ENCODE results near the gene PRDM5.

PRDM5 gene

GRCh38 chr4:120714417-120715010, 208.0 kb downstream of the PRDM5 start:
- H3K27ac ChIP-seq, result no peak overlapping the region
- TF ChIP-seq, protein P1, sequence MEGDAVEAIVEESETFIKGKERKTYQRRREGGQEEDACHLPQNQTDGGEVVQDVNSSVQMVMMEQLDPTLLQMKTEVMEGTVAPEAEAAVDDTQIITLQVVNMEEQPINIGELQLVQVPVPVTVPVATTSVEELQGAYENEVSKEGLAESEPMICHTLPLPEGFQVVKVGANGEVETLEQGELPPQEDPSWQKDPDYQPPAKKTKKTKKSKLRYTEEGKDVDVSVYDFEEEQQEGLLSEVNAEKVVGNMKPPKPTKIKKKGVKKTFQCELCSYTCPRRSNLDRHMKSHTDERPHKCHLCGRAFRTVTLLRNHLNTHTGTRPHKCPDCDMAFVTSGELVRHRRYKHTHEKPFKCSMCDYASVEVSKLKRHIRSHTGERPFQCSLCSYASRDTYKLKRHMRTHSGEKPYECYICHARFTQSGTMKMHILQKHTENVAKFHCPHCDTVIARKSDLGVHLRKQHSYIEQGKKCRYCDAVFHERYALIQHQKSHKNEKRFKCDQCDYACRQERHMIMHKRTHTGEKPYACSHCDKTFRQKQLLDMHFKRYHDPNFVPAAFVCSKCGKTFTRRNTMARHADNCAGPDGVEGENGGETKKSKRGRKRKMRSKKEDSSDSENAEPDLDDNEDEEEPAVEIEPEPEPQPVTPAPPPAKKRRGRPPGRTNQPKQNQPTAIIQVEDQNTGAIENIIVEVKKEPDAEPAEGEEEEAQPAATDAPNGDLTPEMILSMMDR (conservative IDR thresholded peaks at IDR 0.05), result no peak

- TF ChIP-seq, protein P1 (conservative IDR thresholded peaks at IDR 0.05), result no peak
- H3K27ac ChIP-seq, result no peak overlapping the region
Measured at GRCh38 chr4:120709991-120710390, 212.5 kb downstream of the PRDM5 start.

DNA sequence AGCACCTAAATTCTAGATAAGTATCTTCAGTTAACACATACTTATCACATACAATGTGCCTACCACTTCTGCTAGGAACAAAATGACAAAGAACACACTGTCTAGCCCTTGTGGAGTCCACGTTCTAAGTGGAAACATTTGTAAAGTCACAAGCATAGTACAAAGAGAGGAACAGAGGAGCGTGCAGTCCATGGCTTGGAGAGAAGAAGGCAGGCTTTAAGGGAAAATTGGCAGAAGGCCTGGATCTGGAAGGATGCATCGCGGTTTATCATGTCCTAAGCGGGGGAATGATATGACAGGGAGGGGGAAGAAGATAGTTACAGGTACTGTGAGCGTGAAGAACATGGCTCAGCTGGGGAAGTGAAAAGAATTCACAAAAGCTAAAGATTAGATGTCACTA, 218.0 kb downstream of the PRDM5 start:
- no peak overlapping the region for H3K27ac ChIP-seq
- TF ChIP-seq, protein P1 (conservative IDR thresholded peaks at IDR 0.05), result no peak

GRCh38 chr4:120703908-120704307, 218.6 kb downstream of the PRDM5 start:
- TF ChIP-seq, protein P1 (conservative IDR thresholded peaks at IDR 0.05), result no peak

GRCh38 chr4:120699354-120699753, 223.2 kb downstream of the PRDM5 start:
- H3K27ac ChIP-seq, result no peak overlapping the region
- TF ChIP-seq, protein P1 (conservative IDR thresholded peaks at IDR 0.05), result no peak

More at GRCh38 chr4:120703908-120704307, 218.6 kb downstream of the PRDM5 start:
- no peak overlapping the region for H3K27ac ChIP-seq

- TF ChIP-seq, protein P1 (conservative IDR thresholded peaks at IDR 0.05), result no peak
- no peak overlapping the region for H3K27ac ChIP-seq
Measured at GRCh38 chr4:120694973-120695372, 227.6 kb downstream of the PRDM5 start.

- no peak overlapping the region for H3K27ac ChIP-seq
- TF ChIP-seq, protein P1 (conservative IDR thresholded peaks at IDR 0.05), result no peak
Measured at GRCh38 chr4:120693816-120694215, 228.7 kb downstream of the PRDM5 start.

Measured in VCaP (cell line).